Activated effector memory CD4-positive, alpha-beta T cell treated with Interleukin-2 at 50 U/mL for 16 hours (primary cell): ENCODE measurements around the gene LTB4R2.

Experiments used
- DNase-seq: peaks from one replicate; pipeline ENCODE4 v3.0.0-alpha.2; 2020

LTB4R2 gene

GRCh38 chr14:24299255-24300191 lies 10.4 kb upstream of the LTB4R2 start, which contains the start of the genes DHRS1 and NOP9:
Gene DHRS1 (minus strand): TSS chr14:24299780. CDS start chr14:24299106, 674 bp downstream.
Gene NOP9 (plus strand): TSS chr14:24299850. CDS start chr14:24299955, 105 bp downstream.
- peak; percentile 88 for DNase-seq

GRCh38 chr14:24300326-24300980 lies 9.5 kb upstream of the LTB4R2 start:
- no peak for DNase-seq

GRCh38 chr14:24304019-24304387 lies 5.9 kb upstream of the LTB4R2 start:
- DNase-seq = no peak

- no peak for DNase-seq
Measured at GRCh38 chr14:24307156-24307574, 2.8 kb upstream of the LTB4R2 start.

DNA sequence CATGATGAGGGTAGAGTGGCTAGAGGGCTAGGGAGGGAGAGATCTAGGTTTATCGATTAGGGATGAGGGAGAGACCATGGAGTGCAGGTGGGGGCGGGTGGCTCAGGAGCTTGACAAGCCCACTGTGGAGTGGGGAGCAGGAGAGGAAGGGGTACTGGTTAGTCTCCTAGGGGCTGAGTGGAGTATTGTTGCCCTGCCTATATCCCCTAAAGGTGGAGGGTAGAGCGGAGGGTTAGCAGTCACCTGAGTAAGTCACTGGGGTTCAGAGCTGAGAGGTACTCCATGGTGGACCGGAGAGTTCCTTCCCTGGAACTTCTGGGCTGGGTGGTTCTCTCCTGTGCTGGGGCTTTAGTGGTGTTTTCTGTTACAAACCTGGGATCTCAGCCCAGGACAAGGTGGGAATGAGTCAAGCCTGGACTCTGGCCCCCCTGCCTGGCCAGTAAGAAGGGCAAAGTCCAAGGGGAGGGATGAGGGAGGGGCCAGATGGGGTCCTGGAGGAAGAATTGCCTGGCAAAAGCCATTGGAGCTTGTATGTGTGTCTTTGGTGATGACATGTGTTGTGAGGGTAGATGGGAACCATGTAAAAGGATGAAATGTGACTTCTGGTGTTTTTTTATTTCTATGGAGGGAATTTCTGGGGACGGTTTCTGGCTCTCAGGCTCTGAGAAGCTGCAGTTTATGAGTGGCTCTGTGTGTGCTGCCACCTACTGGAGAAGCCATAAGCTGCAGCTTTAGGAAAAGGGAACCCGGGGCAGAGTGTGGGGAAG lies 2.2 kb upstream of the LTB4R2 start, which contains the start of gene CIDEB:
CIDEB (minus strand) TSS at position 403 of the 767 bp plus-strand sequence; CDS start at position 284, 119 bp downstream.
- peak; percentile 33 for DNase-seq

DNA sequence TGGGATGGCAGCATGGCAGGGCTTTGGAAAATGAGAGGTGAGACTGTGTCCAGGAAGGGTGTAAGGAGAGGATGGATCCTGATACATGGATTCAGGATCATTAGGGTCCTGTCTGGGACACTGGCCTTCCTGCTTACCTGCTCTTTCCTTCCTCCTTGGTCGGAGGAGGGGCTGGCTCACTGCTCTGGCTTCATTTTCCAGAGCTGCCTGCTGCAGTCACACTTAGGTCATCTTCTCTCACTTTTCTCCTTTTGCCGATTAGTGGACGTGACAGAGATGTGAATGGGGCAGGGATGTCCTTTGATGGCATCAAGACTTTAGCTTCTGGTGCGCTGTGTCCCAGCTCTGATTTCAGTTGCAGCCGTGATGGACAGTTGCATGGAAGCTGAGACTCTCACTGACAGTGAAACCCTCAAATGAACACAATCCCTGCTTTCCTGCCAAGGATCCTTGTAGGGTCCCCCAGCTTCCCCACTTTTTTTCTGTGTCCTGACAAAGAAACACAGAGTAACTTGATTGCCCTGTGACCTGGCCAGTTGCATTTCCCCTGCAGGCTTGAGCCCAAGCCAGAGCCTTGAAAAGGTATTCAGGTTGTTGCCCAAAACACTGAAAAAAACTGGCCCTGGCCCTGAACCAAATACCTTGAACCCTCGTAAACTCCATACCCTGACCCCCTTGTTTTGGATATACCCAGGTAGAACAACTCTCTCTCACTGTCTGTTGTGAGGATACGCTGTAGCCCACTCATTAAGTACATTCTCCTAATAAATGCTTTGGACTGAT lies 1.4 kb upstream of the LTB4R2 start:
- no peak for DNase-seq

DNA sequence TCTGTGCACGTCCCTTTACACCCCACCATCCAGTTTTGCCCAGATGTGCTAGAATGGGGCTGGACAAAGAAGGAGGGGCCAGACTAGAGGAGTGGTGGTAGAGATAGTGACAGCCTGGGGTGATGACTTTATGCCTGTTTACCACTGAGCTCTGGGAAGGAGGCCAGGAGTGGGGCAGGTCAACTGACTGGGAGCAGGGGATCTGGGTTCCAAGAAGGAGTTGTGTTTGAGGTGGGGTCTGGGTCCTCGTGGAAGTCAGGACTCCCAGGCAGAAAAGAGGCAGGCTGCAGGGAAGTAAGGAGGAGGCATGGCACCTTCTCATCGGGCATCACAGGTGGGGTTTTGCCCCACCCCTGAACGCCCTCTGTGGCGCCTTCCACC lies 315 bp downstream of the LTB4R2 start:
- no peak for DNase-seq

DNA sequence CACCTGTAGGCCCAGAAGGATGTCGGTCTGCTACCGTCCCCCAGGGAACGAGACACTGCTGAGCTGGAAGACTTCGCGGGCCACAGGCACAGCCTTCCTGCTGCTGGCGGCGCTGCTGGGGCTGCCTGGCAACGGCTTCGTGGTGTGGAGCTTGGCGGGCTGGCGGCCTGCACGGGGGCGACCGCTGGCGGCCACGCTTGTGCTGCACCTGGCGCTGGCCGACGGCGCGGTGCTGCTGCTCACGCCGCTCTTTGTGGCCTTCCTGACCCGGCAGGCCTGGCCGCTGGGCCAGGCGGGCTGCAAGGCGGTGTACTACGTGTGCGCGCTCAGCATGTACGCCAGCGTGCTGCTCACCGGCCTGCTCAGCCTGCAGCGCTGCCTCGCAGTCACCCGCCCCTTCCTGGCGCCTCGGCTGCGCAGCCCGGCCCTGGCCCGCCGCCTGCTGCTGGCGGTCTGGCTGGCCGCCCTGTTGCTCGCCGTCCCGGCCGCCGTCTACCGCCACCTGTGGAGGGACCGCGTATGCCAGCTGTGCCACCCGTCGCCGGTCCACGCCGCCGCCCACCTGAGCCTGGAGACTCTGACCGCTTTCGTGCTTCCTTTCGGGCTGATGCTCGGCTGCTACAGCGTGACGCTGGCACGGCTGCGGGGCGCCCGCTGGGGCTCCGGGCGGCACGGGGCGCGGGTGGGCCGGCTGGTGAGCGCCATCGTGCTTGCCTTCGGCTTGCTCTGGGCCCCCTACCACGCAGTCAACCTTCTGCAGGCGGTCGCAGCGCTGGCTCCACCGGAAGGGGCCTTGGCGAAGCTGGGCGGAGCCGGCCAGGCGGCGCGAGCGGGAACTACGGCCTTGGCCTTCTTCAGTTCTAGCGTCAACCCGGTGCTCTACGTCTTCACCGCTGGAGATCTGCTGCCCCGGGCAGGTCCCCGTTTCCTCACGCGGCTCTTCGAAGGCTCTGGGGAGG lies 985 bp downstream of the LTB4R2 start, which contains the start of gene LTB4R:
LTB4R (plus strand) TSS at position 857 of the 959 bp plus-strand sequence. CDS start 4,150 bp downstream, outside the sequence.
- peak; percentile 64 for DNase-seq

- no peak for DNase-seq
Measured at GRCh38 chr14:24311837-24312615, 2.1 kb downstream of the LTB4R2 start.

DNA sequence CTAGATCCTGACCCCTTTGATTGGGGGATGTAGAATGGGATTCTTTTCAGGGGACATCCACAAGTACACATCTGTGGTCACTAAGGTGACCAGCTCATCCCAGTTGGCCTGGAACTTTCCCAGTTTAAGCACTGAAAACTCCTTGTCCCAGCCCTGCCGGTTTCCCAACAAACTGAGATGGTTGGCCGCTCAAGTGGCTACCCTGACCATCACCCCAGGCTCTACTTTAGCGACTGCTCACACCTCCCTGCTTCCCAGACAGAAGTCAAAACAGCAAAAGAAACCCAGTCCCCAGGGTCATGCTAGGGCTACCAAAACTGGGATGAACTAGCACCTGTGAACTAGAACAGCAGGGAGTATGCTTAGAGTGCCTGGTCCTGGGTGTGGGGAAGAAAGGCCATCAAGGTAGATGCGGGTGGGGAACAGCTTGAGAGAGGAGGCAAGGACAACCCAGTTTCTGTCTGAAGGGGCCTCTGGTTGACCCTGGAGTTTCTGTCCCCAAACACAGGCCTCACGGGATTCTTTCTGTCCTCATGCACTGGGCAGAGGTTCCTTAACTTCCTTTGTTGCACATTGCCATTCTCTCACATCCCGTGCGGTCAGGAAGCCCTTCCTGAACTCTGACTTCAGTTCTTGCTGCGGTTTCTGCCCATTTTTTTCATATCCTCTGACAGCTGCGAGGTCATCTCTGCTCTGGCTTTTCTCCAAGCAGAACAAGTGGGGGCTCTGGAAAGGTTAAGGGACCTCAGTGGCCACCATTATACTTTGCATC lies 3.0 kb downstream of the LTB4R2 start:
- DNase-seq = peak; percentile 30

DNA sequence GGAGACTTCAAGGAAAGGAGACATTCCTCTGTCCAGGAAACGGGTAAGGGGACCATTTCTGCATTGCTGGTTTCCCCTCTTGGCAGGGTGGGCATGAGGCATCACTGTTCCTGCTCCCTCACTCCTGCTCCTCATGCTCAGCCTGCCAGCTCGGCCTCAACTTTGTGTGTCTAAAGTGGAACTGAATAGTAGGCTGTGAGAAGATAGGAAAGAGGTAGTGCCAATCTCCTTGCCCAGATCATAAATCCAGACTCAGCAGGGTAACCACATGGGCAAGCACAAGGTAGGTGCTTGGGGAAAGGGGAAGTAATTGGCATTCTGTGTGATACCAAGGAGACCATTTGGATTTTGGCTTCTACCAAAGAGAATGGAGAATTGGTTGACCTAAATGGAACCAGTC lies 4.0 kb downstream of the LTB4R2 start:
- DNase-seq = no peak

DNA sequence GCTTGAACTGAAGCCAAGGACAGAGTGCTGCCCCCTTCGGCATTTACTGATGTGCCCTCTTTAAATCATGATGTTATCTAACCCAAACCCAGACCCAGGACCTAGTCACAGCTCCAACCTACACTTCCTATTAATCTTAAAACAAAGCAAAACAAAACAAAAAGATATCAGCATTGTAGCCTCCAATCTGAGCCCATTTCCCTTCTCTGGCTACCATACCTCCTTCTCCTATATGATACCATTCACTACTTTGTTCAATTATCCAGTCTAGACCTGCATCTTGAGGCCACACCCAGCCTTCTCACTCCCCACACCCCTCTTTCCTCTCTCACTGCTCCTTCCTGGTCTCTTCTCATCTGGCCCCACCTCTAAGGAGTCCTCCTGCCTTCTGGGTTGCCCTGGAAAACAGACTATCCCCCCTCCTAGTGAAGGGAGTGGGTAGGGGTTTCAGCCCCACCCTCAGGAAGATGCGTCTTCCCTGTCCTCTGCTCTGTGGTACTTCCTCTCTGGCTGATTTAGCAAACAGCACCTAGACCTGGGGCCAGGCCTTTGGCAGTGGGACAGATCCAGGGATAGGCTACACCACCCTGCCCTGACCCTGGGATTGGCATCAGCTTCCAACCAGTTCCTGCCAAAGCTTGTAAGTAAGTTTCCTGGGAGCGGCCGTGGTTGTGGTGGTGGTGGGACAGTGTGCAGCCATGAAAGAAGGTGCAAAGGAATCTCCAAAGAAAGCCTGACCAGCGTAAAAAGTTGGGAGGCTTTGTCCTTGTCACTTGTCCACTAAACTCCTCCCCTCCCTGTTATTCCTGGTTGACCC lies 4.6 kb downstream of the LTB4R2 start:
- no peak for DNase-seq

GRCh38 chr14:24315243-24315806 lies 5.4 kb downstream of the LTB4R2 start:
- no peak for DNase-seq

DNA sequence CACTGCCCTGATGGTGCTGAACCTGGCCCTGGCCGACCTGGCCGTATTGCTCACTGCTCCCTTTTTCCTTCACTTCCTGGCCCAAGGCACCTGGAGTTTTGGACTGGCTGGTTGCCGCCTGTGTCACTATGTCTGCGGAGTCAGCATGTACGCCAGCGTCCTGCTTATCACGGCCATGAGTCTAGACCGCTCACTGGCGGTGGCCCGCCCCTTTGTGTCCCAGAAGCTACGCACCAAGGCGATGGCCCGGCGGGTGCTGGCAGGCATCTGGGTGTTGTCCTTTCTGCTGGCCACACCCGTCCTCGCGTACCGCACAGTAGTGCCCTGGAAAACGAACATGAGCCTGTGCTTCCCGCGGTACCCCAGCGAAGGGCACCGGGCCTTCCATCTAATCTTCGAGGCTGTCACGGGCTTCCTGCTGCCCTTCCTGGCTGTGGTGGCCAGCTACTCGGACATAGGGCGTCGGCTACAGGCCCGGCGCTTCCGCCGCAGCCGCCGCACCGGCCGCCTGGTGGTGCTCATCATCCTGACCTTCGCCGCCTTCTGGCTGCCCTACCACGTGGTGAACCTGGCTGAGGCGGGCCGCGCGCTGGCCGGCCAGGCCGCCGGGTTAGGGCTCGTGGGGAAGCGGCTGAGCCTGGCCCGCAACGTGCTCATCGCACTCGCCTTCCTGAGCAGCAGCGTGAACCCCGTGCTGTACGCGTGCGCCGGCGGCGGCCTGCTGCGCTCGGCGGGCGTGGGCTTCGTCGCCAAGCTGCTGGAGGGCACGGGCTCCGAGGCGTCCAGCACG lies 6.1 kb downstream of the LTB4R2 start:
- no peak for DNase-seq

DNA sequence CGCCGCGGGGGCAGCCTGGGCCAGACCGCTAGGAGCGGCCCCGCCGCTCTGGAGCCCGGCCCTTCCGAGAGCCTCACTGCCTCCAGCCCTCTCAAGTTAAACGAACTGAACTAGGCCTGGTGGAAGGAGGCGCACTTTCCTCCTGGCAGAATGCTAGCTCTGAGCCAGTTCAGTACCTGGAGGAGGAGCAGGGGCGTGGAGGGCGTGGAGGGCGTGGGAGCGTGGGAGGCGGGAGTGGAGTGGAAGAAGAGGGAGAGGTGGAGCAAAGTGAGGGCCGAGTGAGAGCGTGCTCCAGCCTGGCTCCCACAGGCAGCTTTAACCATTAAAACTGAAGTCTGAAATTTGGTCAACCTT lies 6.6 kb downstream of the LTB4R2 start:
- no peak for DNase-seq

DNA sequence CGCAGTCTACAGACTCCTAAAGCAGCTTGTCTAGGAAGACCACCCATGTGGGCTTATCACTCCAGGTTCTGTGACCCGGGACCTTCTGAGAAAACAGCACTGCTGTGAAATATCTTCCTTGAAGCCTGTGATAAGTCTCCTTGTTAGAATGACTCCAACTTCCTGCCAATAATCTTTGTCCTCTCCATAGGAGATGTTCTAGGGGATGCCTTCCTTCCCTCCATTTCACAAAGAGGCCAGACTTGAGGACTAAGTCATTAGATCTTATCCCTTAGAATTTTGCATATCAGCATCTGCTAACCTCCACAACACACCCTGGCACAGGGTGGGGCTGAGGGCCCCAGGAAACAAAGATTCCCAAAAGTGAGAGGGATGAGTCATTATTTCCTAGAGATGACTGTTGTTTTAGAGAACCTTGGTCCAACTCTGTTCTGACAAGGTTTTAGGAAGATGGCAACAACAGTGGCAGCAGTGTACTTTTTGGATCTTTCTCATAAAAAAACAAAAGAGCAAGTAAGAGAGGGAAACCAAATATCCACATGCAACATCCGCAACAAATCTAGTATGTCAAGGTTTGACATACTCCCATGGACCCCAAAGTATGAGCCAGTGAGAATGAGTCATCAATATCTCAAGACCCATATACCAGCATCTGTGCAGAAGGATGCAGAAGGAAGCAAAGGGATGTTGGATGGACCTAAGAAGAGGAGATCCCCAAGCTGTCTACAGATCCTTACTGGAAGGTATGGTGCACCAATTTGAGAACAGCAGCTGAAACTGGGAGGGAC lies 7.4 kb downstream of the LTB4R2 start:
- no peak for DNase-seq
